Measurements from ENCODE around the gene ARFIP2. TPM values are rescaled to one million over a fixed set of nuclear protein-coding genes. Genes with fewer than 3 reads are reported as not detected.

The ARFIP2 gene
- polyA plus RNA-seq, 1 experiment, result 103 TPM

GRCh38 chr11:6504166-6504565 is 23.0 kb upstream of the ARFIP2 start:
- TF ChIP-seq CTCF (IDR thresholded peaks at IDR 0.05; ENCODE audit: insufficient read depth, low read depth, low read length), result no peak
- no peaks in the 10 kb centered on the region for H3K27me3 ChIP-seq (ENCODE audit: control insufficient read depth, insufficient read depth, low read length)
- DNase-seq (ENCODE audit: low read depth), result no peak
- no peak overlapping the region for H3K4me3 ChIP-seq (ENCODE audit: low read depth, low read length)
- CTCF ChIA-PET, result interaction anchor here (0.6 to 3.7 kb wide), 8 partner anchors 8 to 191 kb away, joined by 3 to 28 read pairs (median 5); no protein-coding TSS in a partner anchor
- POLR2A ChIA-PET, result no interaction called here
- H3K36me3 ChIP-seq (ENCODE audit: control insufficient read depth, insufficient read depth, low read length), result no peaks in the 10 kb centered on the region

DNA sequence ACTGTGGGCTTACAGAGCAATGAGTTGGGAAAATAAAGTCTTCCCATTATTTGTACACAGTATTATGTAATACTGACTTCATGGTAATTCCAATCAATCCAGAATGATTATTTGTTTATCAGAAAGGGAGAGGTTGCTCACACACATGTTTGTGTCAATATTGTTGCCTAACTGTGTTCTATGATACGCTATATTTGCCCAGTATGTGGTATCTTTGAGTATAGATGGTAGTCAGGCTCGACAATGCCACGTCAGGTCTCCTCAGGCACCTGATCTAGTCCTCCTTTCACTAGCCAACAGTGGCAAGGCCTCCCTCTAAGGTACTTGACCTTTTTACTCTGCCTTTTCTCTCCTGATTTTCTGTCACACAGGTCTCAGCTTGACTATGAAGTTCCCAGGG is 21.3 kb upstream of the ARFIP2 start:
- ChIA-PET POLR2A (no interaction called here), CTCF (interaction anchor here (3.2 to 3.7 kb wide), 2 partner anchors 123 to 124 kb away, joined by 9 to 28 read pairs; no protein-coding TSS in a partner anchor)
- H3K36me3 ChIP-seq (ENCODE audit: control insufficient read depth, insufficient read depth, low read length), result peaks cover 2% of the 10 kb centered on the region; the same call in 1 of the 2 replicates
- no peak overlapping the region for H3K4me3 ChIP-seq (ENCODE audit: low read depth, low read length)
- DNase-seq (ENCODE audit: low read depth), result no peak
- no peak for TF ChIP-seq CTCF (IDR thresholded peaks at IDR 0.05; ENCODE audit: insufficient read depth, low read depth, low read length)
- H3K27me3 ChIP-seq (ENCODE audit: control insufficient read depth, insufficient read depth, low read length), result no peaks in the 10 kb centered on the region

- CTCF ChIA-PET, result interaction anchor here (0.6 to 3.5 kb wide), 9 partner anchors 8 to 185 kb away, joined by 3 to 13 read pairs (median 5); partner anchors contain the start of gene MRPL17
Observed at GRCh38 chr11:6498544-6498943, 17.4 kb upstream of the ARFIP2 start.

DNA sequence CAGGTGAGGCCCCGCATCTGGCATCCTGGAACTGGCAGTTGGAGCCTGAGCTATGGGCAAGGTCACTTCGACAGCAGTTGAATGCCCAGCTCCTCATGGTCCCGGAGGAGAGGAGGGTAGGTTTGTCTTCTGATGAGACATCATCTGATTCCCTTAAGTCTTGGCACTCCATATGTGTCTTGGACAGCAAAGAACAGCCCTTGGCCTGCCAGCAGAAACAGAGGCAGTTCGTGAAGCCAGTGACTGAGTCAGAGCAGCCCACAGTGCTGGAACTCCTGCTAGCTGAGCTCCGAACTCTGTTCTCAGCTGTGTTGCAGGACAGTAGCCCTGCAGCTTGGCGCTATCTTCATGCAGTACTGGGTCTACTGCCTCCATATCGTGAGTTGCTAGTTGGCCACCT is 17.0 kb upstream of the ARFIP2 start:
- no peak for TF ChIP-seq CTCF (IDR thresholded peaks at IDR 0.05; ENCODE audit: insufficient read depth, low read depth, low read length)
- Histone ChIP-seq H3K27me3 (ENCODE audit: control insufficient read depth, insufficient read depth, low read length) (no peaks in the 10 kb centered on the region), H3K36me3 (ENCODE audit: control insufficient read depth, insufficient read depth, low read length) (peaks cover 2% of the 10 kb centered on the region; the same call in 1 of the 2 replicates), H3K4me3 (ENCODE audit: low read depth, low read length) (no peak overlapping the region)
- no peak for DNase-seq (ENCODE audit: low read depth)
- ChIA-PET POLR2A (no interaction called here), CTCF (interaction anchor here (0.6 to 3.5 kb wide), 8 partner anchors 9 to 185 kb away, joined by 3 to 13 read pairs (median 5); partner anchors contain the start of gene MRPL17)

More at GRCh38 chr11:6498544-6498943, 17.4 kb upstream of the ARFIP2 start:
- no peak for DNase-seq (ENCODE audit: low read depth)
- POLR2A ChIA-PET, result no interaction called here
- H3K36me3 ChIP-seq (ENCODE audit: control insufficient read depth, insufficient read depth, low read length), result peaks cover 2% of the 10 kb centered on the region; the same call in 1 of the 2 replicates
- no peak for TF ChIP-seq CTCF (IDR thresholded peaks at IDR 0.05; ENCODE audit: insufficient read depth, low read depth, low read length)
- H3K27me3 ChIP-seq (ENCODE audit: control insufficient read depth, insufficient read depth, low read length), result no peaks in the 10 kb centered on the region
- no peak overlapping the region for H3K4me3 ChIP-seq (ENCODE audit: low read depth, low read length)

- ChIA-PET CTCF (interaction anchor here (1.1 to 2.0 kb wide), 3 partner anchors 59 to 186 kb away, joined by 5 to 6 read pairs (median 5); partner anchors contain the start of gene MRPL17), POLR2A (interaction anchor here (0.7 kb wide), 1 partner anchor 253 kb away, joined by 5 read pairs; no protein-coding TSS in a partner anchor)
- no peak for TF ChIP-seq CTCF (IDR thresholded peaks at IDR 0.05; ENCODE audit: insufficient read depth, low read depth, low read length)
- no peaks in the 10 kb centered on the region for H3K27me3 ChIP-seq (ENCODE audit: control insufficient read depth, insufficient read depth, low read length)
- peaks cover 5% of the 10 kb centered on the region for H3K36me3 ChIP-seq (ENCODE audit: control insufficient read depth, insufficient read depth, low read length)
- no peak within 1 kb of the TSS for H3K4me3 ChIP-seq (ENCODE audit: low read depth, low read length)
- no peak for DNase-seq (ENCODE audit: low read depth)
Observed at GRCh38 chr11:6497069-6497839, 16.1 kb upstream of the ARFIP2 start, which contains the start of gene DNHD1. TSS of gene DNHD1 (plus strand) at chr11:6497280. CDS start at chr11:6498216, 936 bp downstream.

All from BJ (cell line).